SK-N-SH (cell line): ENCODE measurements around the gene ISL2. TPM values are rescaled to one million over a fixed set of nuclear protein-coding genes. Genes with fewer than 3 reads are reported as not detected.

Experiments used
- CTCF ChIA-PET: fragments of 300-600, 350-600 bp; formaldehyde crosslinking; extraction: SDS; loops from one replicate; lab custom pipeline; 2021; lab: Yijun Ruan, JAX
- POLR2A ChIA-PET: fragments of 350-600 bp; sonication (Branson Sonifier 250); formaldehyde crosslinking; extraction: SDS; loops from one replicate; lab custom pipeline; 2020; ENCODE audit warnings: antibody characterized with exemption, inconsistent platforms; lab: Yijun Ruan, JAX
- DNase-seq: peaks from one replicate; pipeline ENCODE4 v3.0.0; 2012
- H2AFZ ChIP-seq: fragments of 200-600 bp; sonication (generic); 2 replicates; pipeline ENCODE4 v1.8.1; 2016; ENCODE audit warnings: antibody characterized with exemption, mild to moderate bottlenecking, low read depth
- H3F3A ChIP-seq: fragments of 200-600 bp; sonication (generic); replicated peaks from 2 replicates; pipeline ENCODE3; 2016; ENCODE audit warnings: antibody characterized with exemption, mild to moderate bottlenecking; ENCODE audit not compliant: insufficient read depth
- H3K27ac ChIP-seq, 2 experiments: fragments of 200-500 bp in 1 of 2; fragments of 200-600 bp in 1 of 2; sonication (Bioruptor generic) in 1 of 2; sonication (generic), shearing (Covaris generic) in 1 of 2; 2 replicates each; pipeline versions ENCODE4 v1.5.1 to v1.6.1; 2014 to 2016; ENCODE audit warnings: low read depth in 2 of 2, inconsistent platforms in 1 of 2, low read length in 1 of 2, mild to moderate bottlenecking in 1 of 2, mixed read lengths in 1 of 2
- H3K27me3 ChIP-seq: fragments of 200-600 bp; sonication (generic), shearing (Covaris generic); 2 replicates; pipeline ENCODE4 v1.6.1; 2016; ENCODE audit warnings: mixed run types; ENCODE audit not compliant: insufficient read depth
- H3K36me3 ChIP-seq, 2 experiments: fragments of 200-500 bp in 1 of 2; fragments of 200-600 bp in 1 of 2; sonication (Bioruptor generic) in 1 of 2; sonication (generic) in 1 of 2; replicated peaks in 1 of 2; 2 replicates each; pipeline versions ENCODE3 to v1.5.1; 2014 to 2016; ENCODE audit warnings: low read length in 1 of 2, mild to moderate bottlenecking in 1 of 2; ENCODE audit not compliant: insufficient read depth in 2 of 2, control insufficient read depth in 1 of 2
- H3K4me1 ChIP-seq, 2 experiments: fragments of 200-500 bp in 1 of 2; fragments of 200-600 bp in 1 of 2; sonication (Bioruptor generic) in 1 of 2; sonication (generic), shearing (Covaris generic) in 1 of 2; 2 replicates each; pipeline versions ENCODE4 v1.5.1 to v1.6.1; 2014 to 2016; ENCODE audit warnings: low read depth in 1 of 2, low read length in 1 of 2, mixed run types in 1 of 2; ENCODE audit not compliant: insufficient read depth in 2 of 2, control insufficient read depth in 1 of 2
- H3K4me2 ChIP-seq: fragments of 200-600 bp; sonication (generic), shearing (Covaris generic); 2 replicates; pipeline ENCODE4 v1.6.1; 2017; ENCODE audit warnings: mixed run types
- H3K4me3 ChIP-seq, 2 experiments: fragments of 200-500 bp in 1 of 2; fragments of 200-600 bp in 1 of 2; sonication (Bioruptor generic) in 1 of 2; sonication (generic), shearing (Covaris generic) in 1 of 2; 2 replicates each; pipeline versions ENCODE4 v1.5.1 to v1.8.1; 2014 to 2016; ENCODE audit warnings: low read depth in 2 of 2, inconsistent platforms in 1 of 2, low read length in 1 of 2, mild to moderate bottlenecking in 1 of 2, mixed read lengths in 1 of 2, moderate library complexity in 1 of 2
- H3K79me2 ChIP-seq: fragments of 200-600 bp; sonication (generic); 2 replicates; pipeline ENCODE4 v1.8.1; 2017; ENCODE audit warnings: mild to moderate bottlenecking; ENCODE audit not compliant: insufficient read depth
- H3K9ac ChIP-seq: fragments of 200-600 bp; sonication (generic); 2 replicates; pipeline ENCODE4 v1.6.1; 2017; ENCODE audit warnings: mixed run types
- H3K9me2 ChIP-seq: fragments of 200-600 bp; sonication (generic); 2 replicates; pipeline ENCODE4 v1.6.1; 2017; ENCODE audit warnings: mixed run types
- H3K9me3 ChIP-seq: fragments of 200-600 bp; sonication (generic); 2 replicates; pipeline ENCODE4 v1.6.1; 2017; ENCODE audit warnings: mixed run types, mild to moderate bottlenecking, moderate library complexity
- H4K20me1 ChIP-seq: fragments of 200-600 bp; sonication (generic); 2 replicates; pipeline ENCODE4 v1.6.1; 2017; ENCODE audit warnings: mild to moderate bottlenecking, mixed run types; ENCODE audit not compliant: insufficient read depth
- ELF1 ChIP-seq: IDR thresholded peaks from 2 replicates; pipeline ENCODE4 v1.4.0; 2012
- EP300 ChIP-seq, 2 experiments: IDR thresholded peaks; 2 replicates each; pipeline versions ENCODE4 v1.4.0 to v1.6.1; 2012; ENCODE audit warnings: borderline replicate concordance in 1 of 2, low read depth in 1 of 2, low read length in 1 of 2
- EZH2phosphoT487 ChIP-seq: fragments of 200-600 bp; sonication (generic); IDR thresholded peaks from 2 replicates; pipeline ENCODE4 v1.6.1; 2017; ENCODE audit warnings: low read depth, mixed run types, mild to moderate bottlenecking, antibody characterized with exemption, moderate library complexity, borderline replicate concordance
- FOXJ3 ChIP-seq: sonication (generic); formaldehyde crosslinking; IDR thresholded peaks from 2 replicates; pipeline ENCODE4 v1.5.1; 2020; ENCODE audit warnings: mild to moderate bottlenecking, missing genetic modification reagents
- FOXM1 ChIP-seq: IDR thresholded peaks from 2 replicates; pipeline ENCODE4 v1.4.0; 2012; ENCODE audit warnings: low read depth, mild to moderate bottlenecking
- GABPA ChIP-seq: IDR thresholded peaks from 2 replicates; pipeline ENCODE4 v1.4.0; 2012; ENCODE audit warnings: low read depth, mild to moderate bottlenecking
- GATA2 ChIP-seq: sonication (generic); formaldehyde crosslinking; IDR thresholded peaks from 2 replicates; pipeline ENCODE4 v1.5.0; 2020; ENCODE audit warnings: mild to moderate bottlenecking, missing genetic modification reagents
- JUND ChIP-seq: IDR thresholded peaks from 2 replicates; pipeline ENCODE4 v1.4.0; 2012
- MAX ChIP-seq: IDR thresholded peaks from 2 replicates; pipeline ENCODE4 v1.4.0; 2012; ENCODE audit warnings: low read depth
- MEF2A ChIP-seq: IDR thresholded peaks from 2 replicates; pipeline ENCODE4 v1.4.0; 2012; ENCODE audit warnings: low read depth, borderline replicate concordance
- MXI1 ChIP-seq: IDR thresholded peaks from 2 replicates; pipeline ENCODE4 v1.6.1; 2012; ENCODE audit warnings: mild to moderate bottlenecking, low read depth, low read length, improper control_type of control experiment
- NFIC ChIP-seq: IDR thresholded peaks from 2 replicates; pipeline ENCODE4 v1.4.0; 2012; ENCODE audit warnings: borderline replicate concordance
- NRF1 ChIP-seq: IDR thresholded peaks from 2 replicates; pipeline ENCODE4 v1.6.1; 2012; ENCODE audit warnings: low read depth, mild to moderate bottlenecking, low read length
- POLR2AphosphoS5 ChIP-seq: IDR thresholded peaks from 2 replicates; pipeline ENCODE4 v1.6.1; 2012; ENCODE audit warnings: low read depth, low read length
- RCOR1 ChIP-seq: fragments of 150-350 bp; IDR thresholded peaks from 2 replicates; pipeline ENCODE4 v1.6.1; 2017; ENCODE audit warnings: antibody characterized with exemption, low read length
- REST ChIP-seq: IDR thresholded peaks from 2 replicates; pipeline ENCODE4 v1.6.1; 2012; ENCODE audit warnings: mild to moderate bottlenecking, low read depth, low read length, moderate library complexity
- RFX5 ChIP-seq: IDR thresholded peaks from 2 replicates; pipeline ENCODE4 v1.6.1; 2012; ENCODE audit warnings: mild to moderate bottlenecking, improper control_type of control experiment, low read length
- RXRA ChIP-seq: IDR thresholded peaks from 2 replicates; pipeline ENCODE4 v1.4.0; 2012; ENCODE audit warnings: low read depth, mild to moderate bottlenecking, borderline replicate concordance
- SMC3 ChIP-seq: IDR thresholded peaks from 2 replicates; pipeline ENCODE4 v1.6.1; 2012; ENCODE audit warnings: low read depth, low read length, improper control_type of control experiment
- TCF12 ChIP-seq: IDR thresholded peaks from 2 replicates; pipeline ENCODE4 v1.4.0; 2012
- TEAD4 ChIP-seq: IDR thresholded peaks from 2 replicates; pipeline ENCODE4 v1.4.0; 2012; ENCODE audit warnings: mild to moderate bottlenecking, borderline replicate concordance; ENCODE audit not compliant: insufficient read depth
- YY1 ChIP-seq: IDR thresholded peaks from 2 replicates; pipeline ENCODE4 v1.4.0; 2012; ENCODE audit warnings: low read depth, mild to moderate bottlenecking
- WGBS: methylation state at CpG from one replicate; pipeline ENCODE4 v1.1.6; 2017; ENCODE audit warnings: low lambda C conversion rate; 5-methylcytosine and 5-hydroxymethylcytosine counted together
- polyA plus RNA-seq, 3 experiments: library from polyadenylated mRNA; depleted of rRNA; stranded (reverse); fragments of >200 nt; gene quantifications; 2 replicates each; pipeline ENCODE4 v1.2.3, GENCODE V29; 2012

ISL2 gene
- polyA plus RNA-seq, 1 of the 3 experiments (the other 2 are of a cell fraction) = 6.0 TPM

- Histone ChIP-seq H3K9me2 (no peaks in the 10 kb centered on the region), H3K27ac (no peak overlapping the region), H3K36me3 (no peaks in the 10 kb centered on the region), H3K4me2 (no peak overlapping the region), H3F3A (no peaks in the 10 kb centered on the region), H3K4me3 (no peak overlapping the region), H3K9me3 (no peaks in the 10 kb centered on the region), H3K4me1 (no peaks in the 10 kb centered on the region), H3K27me3 (no peaks in the 10 kb centered on the region), H2AFZ (no peak overlapping the region), H4K20me1 (no peaks in the 10 kb centered on the region), H3K9ac (no peak overlapping the region), H3K79me2 (no peaks in the 10 kb centered on the region)
- POLR2A ChIA-PET = no interaction called here
- TF ChIP-seq RFX5 = no peak
- no peak for TF ChIP-seq POLR2AphosphoS5
- no peak for TF ChIP-seq FOXJ3 (CRISPR knock-in tag)
- no peak for TF ChIP-seq NRF1
- no peak for TF ChIP-seq NFIC
- no peak for TF ChIP-seq REST
- TF ChIP-seq MXI1 = no peak
- TF ChIP-seq RXRA = no peak
- TF ChIP-seq ELF1 = no peak
- no peak for TF ChIP-seq MAX
- TF ChIP-seq YY1 = no peak
- no peak for TF ChIP-seq MEF2A
- no peak for TF ChIP-seq JUND
- TF ChIP-seq TEAD4 = no peak
- no peak for TF ChIP-seq EP300 (IDR thresholded peaks at IDR 0.05; ENCODE audit: borderline replicate concordance in 1 of 2, low read depth in 1 of 2, low read length in 1 of 2)
- WGBS = 94% methylated on average over 10 of the region's 10 CpGs
- CTCF ChIA-PET = interaction anchor here (0.5 to 1.0 kb wide), 2 partner anchors 163 to 486 kb away, joined by 3 read pairs; no protein-coding TSS in a partner anchor
- no peak for DNase-seq
Observed at GRCh38 chr15:76353903-76354302, 17.3 kb downstream of the ISL2 start.

DNA sequence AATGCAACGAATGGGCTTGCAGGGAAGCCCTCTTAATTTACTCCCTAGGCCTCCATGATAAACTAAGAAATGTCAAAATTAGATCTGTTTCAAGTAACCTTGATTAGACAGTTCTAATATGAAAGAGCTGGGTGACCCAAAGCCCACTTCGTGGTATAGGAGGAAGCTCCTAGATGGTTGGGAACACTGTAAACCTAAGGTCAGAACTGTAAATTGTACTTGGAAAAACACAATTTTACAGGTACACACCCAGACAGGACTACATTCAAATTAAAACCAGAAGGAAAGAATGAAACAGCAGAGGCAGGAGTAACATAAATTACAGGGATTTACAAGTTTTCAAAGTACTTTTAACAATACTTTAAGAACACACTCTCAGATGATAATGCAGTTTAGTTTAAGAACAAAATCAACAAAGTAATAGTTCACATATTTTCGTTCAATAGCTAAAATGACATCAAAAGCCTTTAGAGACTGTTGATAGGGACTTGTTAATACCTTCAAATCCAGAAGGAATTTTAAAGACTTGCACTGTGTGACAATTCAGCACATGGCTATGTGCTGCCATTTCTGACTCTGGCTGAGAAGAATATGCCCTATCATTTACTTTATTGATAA lies 18.4 kb downstream of the ISL2 start:
- H3K9me2 ChIP-seq = no peaks in the 10 kb centered on the region
- H3K36me3 ChIP-seq = no peaks in the 10 kb centered on the region
- no peak overlapping the region for H3K9ac ChIP-seq
- no peak overlapping the region for H3K27ac ChIP-seq
- H3K4me1 ChIP-seq = no peaks in the 10 kb centered on the region
- H3K4me3 ChIP-seq = no peak overlapping the region
- no peaks in the 10 kb centered on the region for H3F3A ChIP-seq
- H4K20me1 ChIP-seq = no peaks in the 10 kb centered on the region
- no peaks in the 10 kb centered on the region for H3K27me3 ChIP-seq
- CTCF ChIA-PET = interaction anchor here (1.0 to 1.1 kb wide), 2 partner anchors 21 to 164 kb away, joined by 3 to 4 read pairs; no protein-coding TSS in a partner anchor
- H3K79me2 ChIP-seq = no peaks in the 10 kb centered on the region
- POLR2A ChIA-PET = no interaction called here
- TF ChIP-seq NRF1 (no peak), YY1 (no peak), GABPA (no peak), REST (no peak), TCF12 (no peak), RCOR1 (no peak), SMC3 (no peak), ELF1 (no peak), GATA2 (no peak), FOXM1 (no peak), EP300 (IDR thresholded peaks at IDR 0.05; ENCODE audit: borderline replicate concordance in 1 of 2, low read depth in 1 of 2, low read length in 1 of 2) (no peak), EZH2phosphoT487 (no peak)
- 56% methylated on average over 3 of the region's 3 CpGs for WGBS
- H2AFZ ChIP-seq = no peak overlapping the region
- H3K9me3 ChIP-seq = no peaks in the 10 kb centered on the region
- DNase-seq = no peak
- H3K4me2 ChIP-seq = no peak overlapping the region
